ENCODE results near the gene KLK2.

Gene KLK2

GRCh38 chr19:50859849-50860248, 13.4 kb upstream of the KLK2 start:
- DNase-seq (ENCODE audit: low spot score), result no peak
- TF ChIP-seq CTCF (conservative IDR thresholded peaks at IDR 0.05; ENCODE audit: low read depth), result no peak
- CTCF ChIA-PET, result no interaction called here
- H3K27ac ChIP-seq, result no peak overlapping the region
- POLR2A ChIA-PET (ENCODE audit: low non-redundant PET), result no interaction called here

- ChIA-PET POLR2A (ENCODE audit: low non-redundant PET) (no interaction called here), CTCF (interaction anchor here (0.6 kb wide), 1 partner anchor 156 kb away, joined by 3 read pairs; no protein-coding TSS in a partner anchor)
- no peak for TF ChIP-seq CTCF (conservative IDR thresholded peaks at IDR 0.05; ENCODE audit: low read depth)
- DNase-seq (ENCODE audit: low spot score), result peak; percentile 13
- no peak overlapping the region for H3K27ac ChIP-seq
Observed at GRCh38 chr19:50861010-50861409, 12.2 kb upstream of the KLK2 start.

- DNase-seq (ENCODE audit: low spot score), result no peak
- CTCF ChIA-PET, result interaction anchor here (0.6 kb wide), 1 partner anchor 43 kb away, joined by 4 read pairs; no protein-coding TSS in a partner anchor
- no peak for TF ChIP-seq CTCF (conservative IDR thresholded peaks at IDR 0.05; ENCODE audit: low read depth)
- POLR2A ChIA-PET (ENCODE audit: low non-redundant PET), result no interaction called here
- no peak overlapping the region for H3K27ac ChIP-seq
Observed at GRCh38 chr19:50861496-50862286, 11.5 kb upstream of the KLK2 start.

GRCh38 chr19:50869479-50869878, 3.8 kb upstream of the KLK2 start:
- ChIA-PET POLR2A (ENCODE audit: low non-redundant PET) (no interaction called here), CTCF (interaction anchor here (0.7 kb wide), 1 partner anchor 501 kb away, joined by 5 read pairs; no protein-coding TSS in a partner anchor)
- H3K27ac ChIP-seq, result no peak overlapping the region
- no peak for DNase-seq (ENCODE audit: low spot score)
- no peak for TF ChIP-seq CTCF (conservative IDR thresholded peaks at IDR 0.05; ENCODE audit: low read depth)

- H3K27ac ChIP-seq, result no peak overlapping the region
- no peak for DNase-seq (ENCODE audit: low spot score)
- no peak for TF ChIP-seq CTCF (conservative IDR thresholded peaks at IDR 0.05; ENCODE audit: low read depth)
- POLR2A ChIA-PET (ENCODE audit: low non-redundant PET), result no interaction called here
- CTCF ChIA-PET, result interaction anchor here (0.7 kb wide), 1 partner anchor 502 kb away, joined by 5 read pairs; no protein-coding TSS in a partner anchor
Observed at GRCh38 chr19:50870417-50871089, 2.7 kb upstream of the KLK2 start.

- CTCF ChIA-PET, result interaction anchor here (0.5 kb wide), 1 partner anchor 32 kb away, joined by 4 read pairs; no protein-coding TSS in a partner anchor
- TF ChIP-seq CTCF (conservative IDR thresholded peaks at IDR 0.05; ENCODE audit: low read depth), result no peak
- no peak for DNase-seq (ENCODE audit: low spot score)
- H3K27ac ChIP-seq, result no peak overlapping the region
- POLR2A ChIA-PET (ENCODE audit: low non-redundant PET), result no interaction called here
Observed at GRCh38 chr19:50874211-50874610, 972 bp downstream of the KLK2 start.
